NCI-H774 (cell line): ENCODE results near the gene SHISA7.
A peak's percentile ranks its signal among the peaks of the same experiment; 100 is the strongest.

Source experiments
- DNase-seq: peaks from one replicate; lab custom pipeline; 2025; lab: John Stamatoyannopoulos, UW

The SHISA7 gene

DNA sequence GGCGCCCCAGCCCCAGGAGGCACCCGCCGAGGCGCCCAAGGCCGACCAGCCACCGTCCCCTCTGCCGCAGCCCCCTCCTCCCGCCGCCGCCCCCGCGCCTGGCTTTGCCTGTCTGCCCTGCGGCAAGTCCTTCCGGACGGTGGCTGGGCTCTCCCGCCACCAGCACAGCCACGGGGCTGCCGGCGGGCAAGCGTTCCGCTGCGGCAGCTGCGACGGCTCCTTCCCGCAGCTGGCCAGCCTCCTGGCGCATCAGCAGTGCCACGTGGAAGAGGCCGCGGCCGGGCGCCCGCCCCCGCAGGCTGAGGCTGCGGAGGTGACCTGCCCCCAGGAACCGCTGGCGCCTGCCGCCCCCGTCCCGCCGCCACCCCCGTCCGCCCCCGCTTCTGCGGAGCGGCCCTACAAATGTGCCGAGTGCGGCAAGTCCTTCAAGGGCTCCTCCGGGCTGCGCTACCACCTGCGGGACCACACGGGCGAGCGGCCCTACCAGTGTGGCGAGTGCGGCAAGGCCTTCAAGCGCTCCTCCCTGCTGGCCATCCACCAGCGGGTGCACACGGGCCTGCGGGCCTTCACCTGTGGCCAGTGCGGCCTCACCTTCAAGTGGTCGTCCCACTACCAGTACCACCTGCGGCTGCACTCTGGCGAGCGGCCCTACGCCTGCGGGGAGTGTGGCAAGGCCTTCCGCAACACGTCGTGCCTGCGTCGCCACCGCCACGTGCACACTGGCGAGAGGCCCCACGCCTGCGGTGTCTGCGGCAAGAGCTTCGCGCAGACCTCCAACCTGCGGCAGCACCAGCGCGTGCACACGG lies 39.3 kb upstream of the SHISA7 start:
- no peak for DNase-seq

GRCh38 chr19:55481794-55482155 lies 38.7 kb upstream of the SHISA7 start:
- no peak for DNase-seq

- DNase-seq, result no peak
Observed at GRCh38 chr19:55481148-55481793, 38.2 kb upstream of the SHISA7 start.

- DNase-seq, result no peak
Observed at GRCh38 chr19:55479451-55480230, 36.5 kb upstream of the SHISA7 start.

DNA sequence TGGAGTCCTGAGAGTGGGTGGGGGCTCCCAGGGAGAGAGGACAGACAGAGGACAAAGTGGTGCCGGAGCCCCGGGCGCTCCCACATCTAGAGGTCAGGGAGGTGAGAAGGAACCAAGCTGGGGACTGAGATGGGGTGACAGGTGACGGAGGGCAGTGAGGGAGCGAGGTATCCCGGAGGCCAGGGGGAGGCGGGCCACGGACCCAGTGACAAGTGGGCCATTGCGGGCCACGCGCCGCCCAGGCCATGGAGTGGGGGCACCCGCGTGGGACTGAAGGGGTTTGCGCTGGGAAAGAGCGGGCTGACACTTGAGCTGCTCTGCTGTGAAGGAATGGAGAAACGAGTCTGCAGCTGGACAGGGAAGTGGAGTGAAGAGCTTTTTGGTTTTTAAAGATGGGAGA lies 35.9 kb upstream of the SHISA7 start:
- DNase-seq, result no peak

GRCh38 chr19:55478364-55478763 lies 35.3 kb upstream of the SHISA7 start:
- no peak for DNase-seq

- DNase-seq, result no peak
Observed at GRCh38 chr19:55477905-55478304, 34.8 kb upstream of the SHISA7 start.

DNA sequence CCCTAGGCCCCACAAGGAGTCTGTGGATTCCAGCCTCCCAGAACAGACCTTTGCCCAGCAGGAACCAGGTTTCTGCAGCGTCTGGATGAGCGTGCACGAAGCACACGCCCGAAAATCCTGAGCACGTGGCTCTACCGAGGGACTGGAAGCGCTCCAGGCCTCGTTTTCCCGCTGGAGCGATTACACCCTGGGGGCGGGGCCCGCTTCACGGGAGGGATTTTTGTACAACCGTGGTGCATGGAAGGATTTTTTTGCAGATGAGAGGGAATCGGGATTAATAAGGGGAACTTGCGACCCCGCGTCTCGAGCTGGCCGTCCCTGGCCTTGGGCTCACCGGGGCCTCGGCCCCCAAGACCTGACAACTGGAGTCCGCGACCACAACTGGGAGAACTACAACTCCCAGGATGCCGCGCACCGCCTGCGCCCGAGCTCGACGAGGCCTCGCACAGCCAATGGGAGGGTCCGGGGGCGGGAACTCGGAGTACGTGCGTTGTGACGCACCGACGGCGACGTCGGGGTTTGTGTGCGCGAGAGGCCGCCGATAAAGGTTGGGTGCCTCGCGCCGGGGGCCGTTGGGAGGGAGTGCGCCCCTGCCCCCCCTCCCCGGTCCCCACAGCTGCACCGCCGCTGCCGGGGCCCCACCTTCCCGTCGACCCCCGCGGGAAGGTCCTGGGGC lies 33.1 kb upstream of the SHISA7 start, which contains the start of gene ZNF628:
Gene ZNF628 (plus strand): TSS at position 518 of the 676 bp plus-strand sequence. CDS start 3,294 bp downstream, outside the sequence.
- DNase-seq, result peak; percentile 97

- DNase-seq, result no peak
Observed at GRCh38 chr19:55474269-55475265, 31.5 kb upstream of the SHISA7 start.

DNA sequence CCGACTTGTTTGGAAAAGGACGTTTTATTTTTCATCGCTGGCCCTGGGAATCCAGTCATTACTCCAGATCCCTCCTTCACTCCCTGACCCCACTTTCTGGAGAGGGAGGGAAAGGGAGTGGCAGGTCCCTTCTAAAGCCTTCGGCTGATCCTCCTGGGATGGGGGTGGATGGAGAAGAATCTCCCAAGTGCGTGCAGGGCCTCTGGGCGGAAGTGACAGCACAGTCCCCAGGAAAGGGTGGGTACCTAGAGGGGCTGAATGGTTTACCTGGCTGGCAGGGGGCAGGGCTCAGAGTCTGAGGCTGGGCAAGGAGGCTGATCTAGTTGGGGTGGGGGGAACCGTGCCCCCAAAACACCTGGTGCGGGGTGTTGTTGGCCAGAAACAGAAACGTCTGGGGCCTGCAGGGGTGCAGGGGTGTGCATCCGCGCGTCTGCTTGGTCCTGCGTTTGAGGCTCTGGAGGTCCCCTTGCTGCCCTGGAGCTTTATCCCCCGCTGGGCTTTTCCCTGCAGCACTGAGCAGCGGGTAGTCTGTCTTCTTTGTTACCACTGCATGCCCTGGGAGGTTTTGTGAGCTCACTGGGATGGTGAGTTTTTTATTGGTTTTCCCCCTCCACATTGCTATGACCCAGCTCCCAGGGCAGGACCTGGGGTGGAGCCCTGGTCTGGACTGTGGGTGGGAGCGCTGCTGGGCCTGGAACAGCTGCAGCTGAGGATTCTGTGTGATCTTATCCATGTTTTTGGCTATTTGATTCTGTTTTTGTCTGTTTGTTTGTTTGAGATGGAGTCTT lies 30.3 kb upstream of the SHISA7 start:
- no peak for DNase-seq

- no peak for DNase-seq
Observed at GRCh38 chr19:55472463-55472862, 29.4 kb upstream of the SHISA7 start.

- DNase-seq, result no peak
Observed at GRCh38 chr19:55471266-55471665, 28.2 kb upstream of the SHISA7 start.

DNA sequence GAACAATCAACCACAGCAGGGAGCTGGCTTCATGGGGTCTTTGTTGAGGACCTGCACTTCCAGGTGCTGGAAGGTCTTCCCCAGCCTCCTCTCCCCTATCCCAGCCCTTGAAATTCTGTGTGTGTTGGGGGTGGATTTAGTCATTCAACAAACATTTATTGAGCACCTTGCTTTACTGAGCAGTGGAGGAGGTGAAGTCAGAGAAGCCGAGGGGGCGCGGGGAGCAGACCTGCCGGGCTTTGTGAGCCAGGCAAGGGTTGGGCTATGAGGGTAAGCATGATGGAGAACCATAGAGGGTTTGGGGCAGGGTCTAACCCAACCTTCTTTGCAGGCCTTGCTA lies 24.9 kb upstream of the SHISA7 start:
- DNase-seq, result no peak

- no peak for DNase-seq
Observed at GRCh38 chr19:55467236-55468053, 24.3 kb upstream of the SHISA7 start.

DNA sequence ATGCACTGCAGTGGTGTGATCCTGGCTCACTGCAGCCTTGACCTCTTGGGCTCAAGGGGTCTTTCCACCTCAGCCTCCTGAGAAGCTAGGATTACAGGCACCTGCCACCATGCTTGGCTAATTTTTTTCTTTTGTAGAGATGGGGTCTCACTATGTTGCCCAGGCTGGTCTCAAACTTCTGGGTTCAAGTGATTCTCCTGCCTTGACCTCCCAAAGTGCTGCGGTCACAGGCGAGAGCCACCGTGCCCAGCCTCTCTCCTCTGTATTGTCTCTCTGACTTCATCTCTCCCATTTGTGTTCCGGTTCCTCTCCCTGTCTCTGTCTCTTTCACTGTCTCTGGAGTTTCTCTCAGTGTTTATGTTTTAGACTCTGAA lies 23.1 kb upstream of the SHISA7 start:
- no peak for DNase-seq

GRCh38 chr19:55465460-55466240 lies 22.6 kb upstream of the SHISA7 start:
- no peak for DNase-seq

GRCh38 chr19:55464662-55465054 lies 21.6 kb upstream of the SHISA7 start, which contains the start of gene C19orf85:
TSS of gene C19orf85 (minus strand) at chr19:55464751. CDS start at chr19:55464554, 197 bp downstream.
- no peak for DNase-seq

DNA sequence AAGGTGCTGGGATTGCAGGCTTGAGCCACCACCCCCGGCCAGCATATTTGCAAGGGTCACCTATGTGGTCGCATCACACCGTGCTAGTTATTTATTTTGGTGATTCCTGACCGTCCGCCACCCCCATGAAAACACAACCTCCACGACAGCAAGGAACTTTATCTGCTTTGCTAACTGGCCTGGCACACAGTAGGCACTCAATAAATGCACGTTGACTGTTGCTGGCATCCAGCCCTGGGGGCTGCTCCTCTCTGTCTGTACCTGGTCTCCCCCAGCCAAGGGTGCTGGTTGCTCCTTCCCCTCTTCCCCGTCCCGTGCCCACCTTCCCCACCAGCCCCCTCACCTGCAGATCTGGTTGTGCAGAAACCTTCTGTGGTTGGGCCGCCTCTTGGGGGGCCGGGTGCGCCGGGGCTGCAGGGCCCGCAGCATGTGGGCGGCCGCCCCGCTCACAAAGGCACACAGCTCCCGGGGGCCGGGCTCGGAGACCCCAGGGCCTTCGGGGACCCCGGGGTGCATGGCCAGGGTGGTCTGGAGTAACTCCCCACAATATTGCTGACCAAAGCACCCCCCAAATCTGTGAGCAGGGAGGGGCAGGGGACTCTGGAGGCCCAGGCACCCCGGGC lies 21.1 kb upstream of the SHISA7 start:
- no peak for DNase-seq
